ENCODE results near the gene SESN1. TPM values are rescaled to one million over a fixed set of nuclear protein-coding genes. Genes with fewer than 3 reads are reported as not detected.

Gene SESN1
- total and polyA plus RNA-seq, 9 of the 15 experiments (the other 6 are each of a cell fraction or from before 2014, with no cell fraction given): 3.1 to 13.0 (median 7.4) TPM

GRCh38 chr6:109062767-109063352 lies 31.8 kb downstream of the SESN1 start:
- no peak overlapping the region for H3K27ac ChIP-seq (ENCODE audit: extremely low read depth, low read depth, low read length)
- DNase-seq (ENCODE audit: extremely low read depth in 1 of 4, low spot score in 3 of 4): no peak
- no peak overlapping the region for H3K4me2 ChIP-seq (ENCODE audit: insufficient read depth, low read length)
- ChIA-PET POLR2A (interaction anchor here (1.5 kb wide), 1 partner anchor 8 kb away, joined by 4 read pairs; no protein-coding TSS in a partner anchor), CTCF (ENCODE audit: low intra/inter-chr PET ratio) (interaction anchor here (0.6 kb wide), 1 partner anchor 10 kb away, joined by 3 read pairs; no protein-coding TSS in a partner anchor)
- intact Hi-C loops (cut with micrococcal nuclease) (no loop called here), in situ Hi-C loops (cut with MboI) (loop anchor here (25.0 kb wide), 1 partner anchor 151 kb away; no protein-coding TSS in a partner anchor)
- H2AFZ ChIP-seq (ENCODE audit: low read depth, low read length): no peak overlapping the region
- H3K4me1 ChIP-seq (replicated peaks in 1 of 2; ENCODE audit: control insufficient read depth in 2 of 2, insufficient read depth in 2 of 2, low read length in 2 of 2): no peaks in the 10 kb centered on the region; a peak in 1 of 5 replicates
- no peaks in the 10 kb centered on the region for H3K9me1 ChIP-seq (ENCODE audit: control insufficient read depth, insufficient read depth, low read length)
- H3K9me3 ChIP-seq (replicated peaks; ENCODE audit: control insufficient read depth, insufficient read depth, low read depth, low read length): no peaks in the 10 kb centered on the region
- H3K9ac ChIP-seq (ENCODE audit: insufficient read depth in 1 of 2, low read depth in 2 of 2, low read length in 2 of 2): no peak overlapping the region
- no peaks in the 10 kb centered on the region for H3K79me2 ChIP-seq (ENCODE audit: control insufficient read depth, insufficient read depth, low read length)
- BruUV-seq (replicated peaks): no TSS peak
- no peaks in the 10 kb centered on the region for H3K36me3 ChIP-seq (ENCODE audit: control insufficient read depth, insufficient read depth, low read length)
- H3K4me3 ChIP-seq: no peak overlapping the region
- ATAC-seq: 0 out of 3 replicates have a peak, but pooled peaks have one; percentile 42
- no peaks in the 10 kb centered on the region for H3K27me3 ChIP-seq (ENCODE audit: control insufficient read depth in 2 of 2, insufficient read depth in 2 of 2, low read length in 2 of 2)
- FAIRE-seq: no peak
- H4K20me1 ChIP-seq (replicated peaks; ENCODE audit: control insufficient read depth, insufficient read depth, low read length): no peaks in the 10 kb centered on the region
- no peak for TF ChIP-seq PHF21A (IDR thresholded peaks at IDR 0.05; ENCODE audit: borderline replicate concordance, low read depth)
- TF ChIP-seq ZNF143 (CRISPR knock-in tag; IDR thresholded peaks at IDR 0.05): no peak
- TF ChIP-seq ZNF253 (CRISPR knock-in tag; conservative IDR thresholded peaks at IDR 0.05): no peak
- TF ChIP-seq ZBTB49 (CRISPR knock-in tag; IDR thresholded peaks at IDR 0.05; ENCODE audit: borderline replicate concordance): no peak
- no peak for TF ChIP-seq PPARD (CRISPR knock-in tag; IDR thresholded peaks at IDR 0.05)
- TF ChIP-seq ELF2 (CRISPR knock-in tag; IDR thresholded peaks at IDR 0.05): no peak
- no peak for TF ChIP-seq ZNF232 (CRISPR knock-in tag; IDR thresholded peaks at IDR 0.05)
- no peak for TF ChIP-seq TEAD4 (IDR thresholded peaks at IDR 0.05; ENCODE audit: low read length)
- TF ChIP-seq TEAD4 (CRISPR knock-in tag; IDR thresholded peaks at IDR 0.05; ENCODE audit: borderline replicate concordance): no peak
- no peak for TF ChIP-seq ATF6 (CRISPR knock-in tag; IDR thresholded peaks at IDR 0.05)
- TF ChIP-seq ZZZ3 (IDR thresholded peaks at IDR 0.05): no peak
- TF ChIP-seq KAT2B (IDR thresholded peaks at IDR 0.05; ENCODE audit: low read depth, low read length): no peak
- WGBS (ENCODE audit: insufficient coverage, low coverage, missing lambda C conversion rate): 26% methylated on average over 3 of the region's 4 CpGs
